Adrenal gland (tissue), 5 donors: ENCODE data around the gene KCNA4.

Source experiments
- CTCF ChIP-seq, 6 experiments: fragments of 450-650 bp in 4 of 6; fragments of 200-600 bp in 2 of 6; sonication (generic) in 1 of 6; IDR thresholded peaks; 1 replicate in 5 of 6; 2 replicates in 1 of 6; pipeline versions ENCODE4 v1.5.1 to v1.8.0; 2016 to 2021; ENCODE audit warnings: antibody characterized with exemption in 6 of 6, mild to moderate bottlenecking in 2 of 6, moderate library complexity in 1 of 6
- POLR2A ChIP-seq, 2 donors: fragments of 450-650 bp; IDR thresholded peaks; one replicate each; pipeline ENCODE4 v1.6.1; 2017; ENCODE audit warnings: antibody characterized with exemption in 2 of 2, mild to moderate bottlenecking in 2 of 2, moderate library complexity in 1 of 2
- donor health status: DM: no; HTN: no; CAD: no.

GRCh38 chr11:29989174-29989970 lies 27.5 kb downstream of the KCNA4 start:
- TF ChIP-seq POLR2A (IDR thresholded peaks at IDR 0.05) = no peak
- TF ChIP-seq CTCF (IDR thresholded peaks at IDR 0.05) = no peak
